ENCODE measurements around the gene LDLRAD4.

DNA sequence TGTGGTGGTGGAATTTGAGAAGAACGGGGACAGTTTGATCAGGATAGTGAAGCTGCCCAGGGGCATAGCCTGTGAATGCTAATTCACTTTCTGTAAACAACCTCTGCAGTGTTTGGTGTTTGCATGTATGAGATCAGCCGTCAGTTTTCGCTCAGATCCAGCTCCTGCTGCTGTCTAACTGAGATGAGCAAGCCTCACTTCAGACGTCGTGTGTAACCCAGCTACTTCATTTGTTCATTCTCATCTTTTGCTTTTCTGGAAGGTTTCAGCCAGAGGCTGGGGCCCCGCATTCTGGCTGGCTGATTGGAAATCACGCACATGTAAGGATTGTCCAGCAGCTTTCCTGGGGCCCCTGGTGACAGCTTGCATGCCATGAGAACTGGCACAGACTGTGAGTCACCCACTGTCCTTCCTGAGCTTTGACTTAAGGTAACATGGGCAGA is 48.9 kb downstream of the LDLRAD4 start:
- TF ChIP-seq, protein P1, sequence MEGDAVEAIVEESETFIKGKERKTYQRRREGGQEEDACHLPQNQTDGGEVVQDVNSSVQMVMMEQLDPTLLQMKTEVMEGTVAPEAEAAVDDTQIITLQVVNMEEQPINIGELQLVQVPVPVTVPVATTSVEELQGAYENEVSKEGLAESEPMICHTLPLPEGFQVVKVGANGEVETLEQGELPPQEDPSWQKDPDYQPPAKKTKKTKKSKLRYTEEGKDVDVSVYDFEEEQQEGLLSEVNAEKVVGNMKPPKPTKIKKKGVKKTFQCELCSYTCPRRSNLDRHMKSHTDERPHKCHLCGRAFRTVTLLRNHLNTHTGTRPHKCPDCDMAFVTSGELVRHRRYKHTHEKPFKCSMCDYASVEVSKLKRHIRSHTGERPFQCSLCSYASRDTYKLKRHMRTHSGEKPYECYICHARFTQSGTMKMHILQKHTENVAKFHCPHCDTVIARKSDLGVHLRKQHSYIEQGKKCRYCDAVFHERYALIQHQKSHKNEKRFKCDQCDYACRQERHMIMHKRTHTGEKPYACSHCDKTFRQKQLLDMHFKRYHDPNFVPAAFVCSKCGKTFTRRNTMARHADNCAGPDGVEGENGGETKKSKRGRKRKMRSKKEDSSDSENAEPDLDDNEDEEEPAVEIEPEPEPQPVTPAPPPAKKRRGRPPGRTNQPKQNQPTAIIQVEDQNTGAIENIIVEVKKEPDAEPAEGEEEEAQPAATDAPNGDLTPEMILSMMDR (IDR thresholded peaks at IDR 0.05), result no peak
- TF ChIP-seq POLR2A (IDR thresholded peaks at IDR 0.05), result no peak

All from lower leg skin (tissue), 3 donors.